GM06990 (cell line): ENCODE results near the gene PPP4R4.
A peak's percentile ranks its signal among the peaks of the same experiment; 100 is the strongest.

Experiments used
- DNase-seq: peaks from one replicate; pipeline ENCODE4 v3.0.0-alpha.2; 2011; ENCODE audit not compliant: insufficient read length; ENCODE audit errors: extremely low read depth
- H3K27me3 ChIP-seq: replicated peaks from 2 replicates; pipeline ENCODE4 v1.6.0; 2011; ENCODE audit warnings: low read length; ENCODE audit not compliant: control insufficient read depth, insufficient read depth
- H3K36me3 ChIP-seq: 2 replicates; pipeline ENCODE4 v1.5.1; 2011; ENCODE audit warnings: low read length; ENCODE audit not compliant: control insufficient read depth, insufficient read depth
- H3K4me3 ChIP-seq: replicated peaks from 2 replicates; pipeline ENCODE4 v1.5.1; 2011; ENCODE audit warnings: low read depth, mild to moderate bottlenecking, control low read depth, low read length
- CTCF ChIP-seq: IDR thresholded peaks from 2 replicates; pipeline ENCODE4 v1.5.1; 2011; ENCODE audit warnings: low read length, control low read depth, mild to moderate bottlenecking, inconsistent platforms; ENCODE audit not compliant: insufficient read depth, poor library complexity, severe bottlenecking

PPP4R4 gene

GRCh38 chr14:94135476-94135875, 38.6 kb upstream of the PPP4R4 start:
- no peak overlapping the region for H3K4me3 ChIP-seq
- no peaks in the 10 kb centered on the region; the same call in 1 of the 2 replicates for H3K27me3 ChIP-seq
- no peaks in the 10 kb centered on the region for H3K36me3 ChIP-seq
- DNase-seq, result no peak
- no peak for TF ChIP-seq CTCF

- Histone ChIP-seq H3K4me3 (no peak overlapping the region), H3K27me3 (no peaks in the 10 kb centered on the region; the same call in 1 of the 2 replicates), H3K36me3 (no peaks in the 10 kb centered on the region)
- peak; percentile 52 for DNase-seq
- peak; percentile 94 for TF ChIP-seq CTCF
These were observed 37.4 kb upstream of the PPP4R4 start for GRCh38 chr14:94136575-94137331.

- Histone ChIP-seq H3K4me3 (no peak overlapping the region), H3K36me3 (no peaks in the 10 kb centered on the region), H3K27me3 (no peaks in the 10 kb centered on the region; the same call in 1 of the 2 replicates)
- TF ChIP-seq CTCF, result no peak
- DNase-seq, result no peak
These were observed 35.9 kb upstream of the PPP4R4 start for GRCh38 chr14:94138251-94138650.

GRCh38 chr14:94139006-94139405, 35.1 kb upstream of the PPP4R4 start:
- no peak for TF ChIP-seq CTCF
- Histone ChIP-seq H3K4me3 (no peak overlapping the region), H3K27me3 (no peaks in the 10 kb centered on the region; the same call in 1 of the 2 replicates), H3K36me3 (no peaks in the 10 kb centered on the region)
- no peak for DNase-seq

GRCh38 chr14:94139421-94139820, 34.7 kb upstream of the PPP4R4 start:
- TF ChIP-seq CTCF, result no peak
- no peak overlapping the region for H3K4me3 ChIP-seq
- DNase-seq, result no peak
- no peaks in the 10 kb centered on the region; the same call in 1 of the 2 replicates for H3K27me3 ChIP-seq
- no peaks in the 10 kb centered on the region for H3K36me3 ChIP-seq
